ENCODE results near the gene MYO10.
"Not testable (repeated sequence)": the region's sequence is repeated elsewhere in the genome, so short reads cannot be mapped to it uniquely, and the experiment has no call there.

MYO10 gene

DNA sequence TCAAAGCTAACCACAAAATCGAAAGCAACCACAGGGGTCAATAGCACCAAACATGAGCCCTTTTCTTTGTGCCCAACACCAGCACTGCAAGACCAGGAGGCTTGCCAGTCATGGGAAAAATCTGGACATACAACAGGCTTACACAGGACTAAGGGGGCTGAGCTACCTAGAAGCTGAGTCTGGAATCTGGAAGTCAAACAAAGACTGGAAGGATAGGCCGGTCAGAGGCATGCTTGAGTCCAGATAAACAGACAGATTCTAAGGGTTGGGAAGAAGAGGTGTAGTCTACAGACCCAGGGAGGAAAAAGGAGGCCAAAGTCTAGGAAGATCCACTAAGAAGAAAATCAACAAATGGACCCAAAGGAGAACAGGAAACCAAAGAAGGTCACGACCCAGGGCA, 73.3 kb downstream of the MYO10 start:
- DNase-seq (ENCODE audit: low read depth), result no peak

DNA sequence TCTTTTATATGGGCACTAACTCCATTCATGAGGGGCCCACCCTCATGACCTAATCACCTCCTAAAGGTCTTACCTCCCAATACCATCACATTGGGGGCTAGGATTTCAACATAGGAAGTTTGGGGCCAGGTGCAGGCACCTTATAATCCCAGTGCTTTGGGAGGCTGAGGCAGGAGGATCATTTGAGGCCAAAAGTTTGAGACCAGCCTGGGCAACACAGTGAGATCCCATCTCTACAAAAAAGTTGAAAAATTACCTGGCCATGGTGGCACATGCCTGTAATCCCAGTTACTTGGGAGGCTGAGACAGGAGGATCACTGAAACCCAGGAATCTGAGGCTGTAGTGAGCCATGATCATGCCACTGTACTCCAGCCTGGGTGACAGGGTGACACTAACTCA, 76.7 kb downstream of the MYO10 start:
- no peak for DNase-seq (ENCODE audit: low read depth)

DNA sequence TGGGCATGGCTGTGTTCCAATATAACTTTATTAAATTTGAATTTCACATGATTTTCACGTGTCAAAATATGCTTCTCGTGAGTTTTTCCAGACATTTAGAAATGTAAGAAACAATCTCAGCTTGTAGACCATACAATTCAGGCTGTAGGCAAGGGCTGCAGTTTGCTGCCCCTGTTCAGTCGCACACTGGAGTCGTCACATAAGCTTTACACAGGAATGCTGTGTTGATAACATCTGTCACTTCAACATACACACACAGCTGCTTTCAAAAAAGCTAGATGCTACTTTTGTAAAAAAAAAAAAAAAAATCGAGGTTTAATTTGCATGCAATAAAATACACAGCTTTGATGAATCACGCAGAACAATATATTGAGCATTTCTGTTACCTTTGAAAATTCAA, 77.9 kb downstream of the MYO10 start:
- no peak for DNase-seq (ENCODE audit: low read depth)

DNA sequence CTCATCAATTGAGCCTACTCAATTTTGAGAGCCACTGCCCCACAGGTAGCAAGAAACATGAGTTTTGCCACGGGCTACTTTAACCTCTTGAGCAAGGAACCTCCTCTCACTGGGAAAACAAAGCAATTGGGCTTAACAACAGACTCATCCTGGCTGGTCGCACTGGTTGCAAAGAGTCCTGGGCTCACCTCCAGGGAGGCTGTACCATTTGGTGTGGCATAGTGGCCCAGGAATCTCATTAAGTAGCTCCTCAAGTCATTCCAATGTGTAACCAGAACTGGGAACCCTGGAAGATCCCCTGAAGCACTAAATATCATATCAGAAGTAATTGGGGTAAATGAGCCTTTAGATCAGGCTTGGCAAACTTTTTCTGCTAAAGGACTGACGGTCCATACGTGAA, 78.5 kb downstream of the MYO10 start:
- no peak for DNase-seq (ENCODE audit: low read depth)

DNA sequence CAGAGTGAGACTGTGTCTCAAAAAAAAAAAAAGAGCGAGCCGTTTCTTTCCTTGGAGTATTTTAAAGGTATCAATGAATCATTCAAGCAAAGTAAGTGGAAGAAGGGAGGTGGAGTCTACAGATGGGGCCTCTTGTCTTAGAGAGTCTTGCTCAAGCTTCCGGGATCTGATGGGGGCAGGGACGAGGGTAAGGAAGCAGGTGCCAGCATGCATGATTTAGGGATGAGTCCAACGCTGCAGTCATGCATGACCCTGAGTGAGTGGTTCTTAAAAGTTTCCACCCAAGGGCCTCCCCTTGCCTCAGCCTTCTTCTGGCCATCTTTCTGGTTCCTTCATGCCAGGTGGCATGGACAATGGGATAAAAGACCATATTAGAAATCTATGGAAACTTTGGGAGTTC, 79.6 kb downstream of the MYO10 start:
- no peak for DNase-seq (ENCODE audit: low read depth)

DNA sequence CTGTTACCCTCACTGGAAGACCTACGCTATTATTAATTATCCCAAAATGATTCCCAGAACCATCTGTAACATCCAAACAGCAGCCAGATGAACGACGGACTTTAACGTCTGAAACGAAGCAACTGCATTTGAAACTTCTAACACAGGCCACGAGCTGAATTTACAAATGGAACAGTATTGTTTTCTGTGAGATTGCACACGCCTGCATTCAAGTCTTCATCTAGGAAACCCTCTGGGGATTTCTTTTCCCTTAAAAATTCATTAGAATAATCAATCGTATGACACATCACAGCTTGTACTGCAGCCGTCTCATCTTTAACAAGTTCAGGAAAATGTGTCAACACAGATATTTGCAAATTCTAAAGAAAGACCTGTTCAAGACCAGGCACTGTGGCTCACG, 80.2 kb downstream of the MYO10 start:
- no peak for DNase-seq (ENCODE audit: low read depth)

DNA sequence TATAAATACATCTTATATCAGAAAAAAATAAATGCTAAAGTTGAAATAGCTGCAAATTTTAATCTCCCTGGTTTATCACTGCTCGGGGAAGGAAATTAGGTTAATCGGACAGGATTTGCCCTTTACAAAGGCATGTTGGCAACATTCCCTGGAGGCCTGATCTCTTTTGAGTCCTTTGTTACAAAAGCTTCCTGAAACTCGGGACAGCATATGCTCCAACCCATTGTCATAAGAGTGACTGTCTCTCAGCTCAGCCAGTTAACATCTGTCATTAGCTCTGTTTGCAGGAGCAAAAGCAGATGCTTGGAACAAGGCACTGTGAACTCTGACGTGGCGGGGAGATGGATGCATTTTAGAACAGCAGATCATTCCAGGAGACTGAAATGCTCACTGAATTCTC, 80.6 kb downstream of the MYO10 start:
- no peak for DNase-seq (ENCODE audit: low read depth)

DNA sequence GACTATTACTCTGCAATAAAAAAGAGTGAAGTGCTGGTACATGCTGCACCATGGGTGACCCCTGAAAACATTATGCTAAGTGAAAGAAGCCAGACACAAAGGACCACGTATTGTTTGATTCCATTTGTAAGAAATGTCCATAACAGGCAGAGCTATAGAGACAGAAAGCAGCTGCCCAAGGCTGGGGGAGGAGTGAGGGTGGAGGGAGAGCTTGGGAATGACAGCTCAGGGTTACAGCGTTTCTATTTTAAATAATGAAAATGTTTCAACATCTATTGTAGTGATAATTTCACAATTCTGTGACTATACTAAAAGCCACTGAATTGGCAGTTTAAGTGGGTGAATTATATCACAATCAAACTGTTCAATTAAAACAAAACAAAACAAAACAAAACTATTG, 81.7 kb downstream of the MYO10 start:
- DNase-seq (ENCODE audit: low read depth), result no peak

DNA sequence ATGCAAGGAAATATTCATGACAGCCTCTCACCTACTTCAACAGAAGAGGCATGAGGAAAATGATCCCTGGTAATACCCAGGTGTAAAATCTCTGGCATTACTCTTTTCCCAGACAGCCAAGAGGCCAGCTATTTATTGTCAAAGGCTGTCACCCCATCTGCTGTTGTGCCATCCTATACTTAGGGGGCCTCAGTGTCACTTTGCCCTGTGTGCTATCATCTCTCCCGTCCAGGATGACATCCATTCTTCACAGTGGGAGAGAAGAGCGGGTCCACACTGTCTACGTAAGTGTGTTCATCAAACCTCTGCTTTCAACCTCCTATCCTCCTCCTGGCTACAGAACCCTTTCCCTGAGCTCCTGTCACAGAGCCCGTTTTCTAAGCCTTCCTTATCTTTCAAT, 82.6 kb downstream of the MYO10 start:
- no peak for DNase-seq (ENCODE audit: low read depth)

DNA sequence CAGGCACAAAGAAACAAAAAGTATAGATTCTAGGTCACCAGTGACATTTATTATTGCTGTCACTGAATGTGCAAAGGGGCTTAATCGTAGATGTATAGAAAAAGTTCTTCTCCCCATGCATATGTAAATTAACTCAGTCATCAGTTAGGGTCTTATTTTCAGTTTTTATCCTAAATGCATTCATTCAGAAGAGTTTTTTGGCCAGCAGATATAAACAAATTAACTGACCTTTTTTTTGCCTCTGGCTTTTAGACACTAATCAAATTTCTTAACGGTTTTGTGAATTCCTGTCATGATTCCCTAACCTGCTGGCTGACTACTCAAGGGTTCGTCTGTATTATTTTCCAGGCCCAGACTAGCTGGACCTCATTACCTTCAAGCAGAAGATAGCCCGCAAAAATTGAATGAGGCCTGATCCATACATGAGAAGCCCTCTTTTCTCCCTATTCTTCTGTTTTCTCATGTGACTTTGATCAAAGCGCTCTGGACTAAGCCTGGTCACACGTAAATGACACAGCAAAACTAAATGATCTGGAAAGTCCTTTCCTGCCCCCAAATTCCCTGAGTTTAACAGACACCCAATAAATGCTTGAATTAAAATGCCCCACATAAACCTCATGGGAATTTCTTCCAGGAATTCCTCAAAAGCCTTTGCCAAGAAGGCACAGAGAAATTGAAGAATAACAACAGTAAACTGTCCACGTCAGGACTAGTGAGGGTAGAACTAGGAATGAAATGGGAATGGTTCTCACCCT, 83.7 kb downstream of the MYO10 start:
- no peak for DNase-seq (ENCODE audit: low read depth)

DNA sequence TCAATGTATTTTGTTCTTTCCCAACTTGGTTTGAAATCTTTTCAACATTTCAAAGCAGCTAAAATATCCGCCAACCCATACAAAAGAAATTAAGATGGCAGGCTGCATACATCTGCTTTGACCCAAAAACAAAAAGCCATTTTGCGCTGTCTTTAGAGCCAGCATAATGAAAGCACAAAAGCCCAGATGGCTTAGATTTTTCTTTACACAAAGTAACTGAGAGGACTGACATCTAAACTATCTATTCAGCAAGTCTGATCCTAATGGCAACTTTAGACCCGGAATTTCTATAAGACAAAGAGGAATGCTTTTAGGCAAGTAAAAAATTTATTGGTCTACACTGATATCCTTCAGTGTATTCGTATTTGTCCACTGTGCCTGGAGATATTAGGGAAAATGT, 86.3 kb downstream of the MYO10 start:
- no peak for DNase-seq (ENCODE audit: low read depth)

DNA sequence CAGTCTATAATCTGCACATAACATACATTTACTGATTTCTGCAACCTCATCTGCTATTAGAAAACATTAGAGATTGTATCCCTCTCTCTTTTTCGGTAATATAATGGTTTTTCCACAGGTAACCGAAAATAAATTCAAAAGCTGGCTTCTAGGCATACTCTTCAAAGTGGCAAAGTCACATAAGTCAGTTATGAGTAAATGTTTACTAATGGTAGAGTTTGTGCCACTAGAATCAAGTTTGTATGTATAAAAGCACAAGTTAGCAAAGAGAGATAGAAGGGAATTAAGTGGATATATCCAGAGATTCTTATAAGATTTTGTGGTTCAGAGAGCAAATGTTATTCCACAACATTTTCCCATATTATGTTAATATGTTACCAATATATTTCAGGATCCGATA, 86.9 kb downstream of the MYO10 start:
- no peak for DNase-seq (ENCODE audit: low read depth)

DNA sequence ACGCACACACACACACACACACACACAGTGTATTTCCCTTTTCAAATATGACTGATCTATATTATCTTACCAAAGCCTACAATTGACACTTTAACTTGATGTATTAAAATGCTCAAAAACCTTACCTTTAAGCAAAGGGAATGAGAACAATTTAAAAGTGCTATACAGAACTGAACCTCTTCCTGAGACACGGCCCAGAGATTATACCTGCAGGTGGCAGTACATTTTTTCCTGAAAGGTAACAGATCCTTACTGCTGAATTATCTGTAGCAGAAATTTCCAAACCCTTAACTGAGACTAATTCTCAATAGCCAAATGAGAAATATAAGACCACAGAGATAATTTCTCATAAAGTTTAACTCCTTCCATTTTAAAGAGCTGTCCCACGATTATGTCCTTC, 91.1 kb downstream of the MYO10 start:
- no peak for DNase-seq (ENCODE audit: low read depth)

DNA sequence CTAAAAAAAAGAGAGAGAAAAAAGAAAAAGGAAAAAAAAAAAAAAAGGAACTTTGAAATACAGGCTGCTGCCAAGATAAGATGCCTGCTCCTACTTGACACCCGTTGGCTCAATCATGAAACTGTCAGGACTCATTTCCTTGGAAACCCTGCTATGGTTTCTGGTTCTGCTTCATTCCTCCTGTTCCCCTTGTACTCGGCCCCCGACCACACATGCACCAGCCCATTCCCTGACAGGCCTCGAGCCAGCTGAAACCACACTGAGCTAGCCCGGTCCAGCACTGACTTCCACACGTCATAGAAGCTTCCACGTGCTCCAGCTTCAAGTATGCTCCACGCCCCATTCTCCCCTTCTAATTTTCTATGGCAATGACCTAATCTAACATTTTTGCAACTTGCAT, 93.2 kb downstream of the MYO10 start:
- DNase-seq (ENCODE audit: low read depth), result no peak

DNA sequence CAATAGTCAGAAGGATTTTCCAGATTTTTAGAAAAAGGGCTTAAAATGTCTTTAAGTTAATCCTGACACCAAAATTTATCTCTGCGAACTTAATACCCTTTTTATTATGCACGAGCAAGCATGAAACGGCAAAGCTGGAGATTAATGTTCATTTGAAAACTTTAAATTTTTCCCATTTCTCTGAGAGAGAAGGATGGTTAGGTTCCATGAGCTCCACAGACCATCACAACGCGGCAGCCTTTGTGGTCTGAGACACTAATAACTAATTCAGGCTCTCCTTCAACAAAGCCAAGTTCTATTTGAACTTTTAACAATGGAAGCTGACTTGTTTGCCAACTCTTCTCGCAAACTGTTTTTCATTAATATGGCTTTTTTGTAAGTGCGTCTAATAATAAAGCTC, 94.7 kb downstream of the MYO10 start:
- DNase-seq (ENCODE audit: low read depth), result no peak

DNA sequence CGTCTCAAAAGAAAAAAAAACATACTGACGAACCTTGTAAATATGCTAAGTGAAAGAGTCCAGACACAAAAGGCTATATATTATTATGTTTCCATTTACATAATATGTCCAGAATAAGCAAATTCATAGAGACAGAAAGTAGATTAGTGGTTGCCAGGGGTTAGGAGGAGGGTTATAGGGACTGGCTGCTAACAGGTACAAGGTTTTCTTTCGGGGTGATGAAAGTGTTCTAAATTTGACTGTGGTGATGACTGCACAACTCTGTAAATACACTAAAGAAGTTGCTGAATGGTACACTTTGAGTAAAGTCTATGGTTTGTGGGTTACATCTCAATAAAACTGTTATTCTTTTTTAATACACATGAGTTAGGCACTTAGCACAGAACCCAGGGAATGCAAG, 98.8 kb downstream of the MYO10 start:
- no peak for DNase-seq (ENCODE audit: low read depth)

DNA sequence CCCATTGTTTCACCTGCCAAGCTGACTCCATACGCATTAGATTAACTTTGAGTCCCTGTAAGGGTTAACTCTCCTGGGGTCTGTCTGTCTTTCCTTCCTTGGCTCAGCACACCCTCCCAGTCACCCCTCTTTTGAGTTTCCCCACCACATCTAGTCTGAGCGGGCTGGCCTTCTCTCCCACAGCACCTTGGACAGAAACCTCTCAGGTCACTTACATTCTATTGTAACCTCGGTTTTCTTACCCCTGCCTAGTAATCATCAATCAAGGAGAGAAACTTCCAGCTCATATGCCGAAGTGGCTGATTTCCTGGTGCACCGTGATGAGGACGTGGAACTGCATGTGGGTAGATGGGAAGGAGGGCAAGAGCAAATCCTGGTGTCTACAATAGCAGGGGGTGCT, 102.1 kb downstream of the MYO10 start:
- no peak for DNase-seq (ENCODE audit: low read depth)

DNA sequence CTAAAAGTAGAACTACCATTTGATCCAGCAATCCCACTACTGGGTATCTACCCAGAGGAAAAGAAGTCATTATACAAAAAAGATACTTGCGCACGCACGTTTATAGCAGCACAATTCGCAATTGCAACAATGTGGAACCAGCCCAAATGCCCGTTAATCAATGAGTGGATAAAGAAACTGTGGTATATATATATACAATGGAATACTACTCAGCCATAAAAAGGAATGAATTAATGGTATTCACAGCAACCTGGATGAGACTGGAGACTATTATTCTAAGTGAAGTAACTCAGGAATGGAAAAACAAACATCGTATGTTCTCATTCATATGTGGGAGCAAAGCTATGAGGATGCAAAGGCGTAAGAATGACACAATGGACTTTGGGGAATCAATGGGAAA, 104.8 kb downstream of the MYO10 start:
- DNase-seq (ENCODE audit: low read depth), result not testable (repeated sequence)

DNA sequence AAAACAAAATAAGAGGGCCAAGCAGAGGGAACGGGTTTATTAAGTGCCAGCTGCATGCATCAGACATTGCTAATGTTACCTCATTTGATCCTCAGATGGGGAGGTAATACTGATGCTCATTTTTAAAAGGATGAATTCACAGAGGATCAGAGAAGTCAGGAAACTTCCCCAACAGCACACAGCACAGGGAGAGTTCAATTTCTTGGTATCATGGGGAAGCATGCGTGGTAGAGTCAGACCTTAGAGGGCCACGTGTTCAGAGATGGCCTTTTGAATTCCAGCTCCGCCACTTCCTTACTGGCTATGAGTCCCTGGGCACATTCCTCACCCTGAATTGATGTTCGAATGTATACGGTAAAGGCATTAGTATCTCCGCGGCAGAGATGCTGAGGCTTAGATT, 108.3 kb downstream of the MYO10 start:
- DNase-seq (ENCODE audit: low read depth), result no peak

DNA sequence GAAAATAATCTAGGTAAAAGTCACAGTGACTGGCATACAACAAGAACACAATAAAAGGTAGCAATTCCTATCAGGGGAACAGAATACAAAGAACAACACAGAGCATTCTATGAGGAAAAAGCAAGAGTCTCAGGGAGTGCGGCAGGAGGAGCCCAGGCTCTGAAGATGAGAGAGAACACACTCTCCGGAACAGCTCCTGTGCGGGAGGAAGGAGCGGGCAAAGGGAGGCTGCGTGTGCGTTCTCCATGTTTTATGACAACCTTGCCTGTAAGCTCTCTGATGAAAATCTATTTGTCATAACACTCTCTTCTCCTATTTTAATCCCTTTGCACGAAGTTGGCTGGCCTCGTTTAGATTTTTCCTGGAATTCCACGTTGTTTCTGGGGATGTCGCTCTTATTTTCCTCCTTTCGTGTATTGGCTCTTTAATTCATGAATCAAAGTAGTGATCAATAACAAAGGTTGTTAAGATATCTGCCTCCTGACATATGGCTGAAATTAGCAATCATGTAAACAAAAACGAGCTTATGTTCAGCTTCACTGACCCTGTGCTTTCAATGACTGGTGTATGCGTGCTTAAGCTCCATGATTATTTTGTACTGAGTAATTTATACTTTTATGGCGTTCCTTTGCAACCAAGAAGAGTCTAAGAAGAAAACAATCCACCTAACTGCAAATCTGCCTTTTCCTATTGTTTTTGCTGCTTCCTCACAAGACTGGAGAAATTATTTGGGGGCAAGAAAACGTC, 109.5 kb downstream of the MYO10 start:
- no peak for DNase-seq (ENCODE audit: low read depth)

DNA sequence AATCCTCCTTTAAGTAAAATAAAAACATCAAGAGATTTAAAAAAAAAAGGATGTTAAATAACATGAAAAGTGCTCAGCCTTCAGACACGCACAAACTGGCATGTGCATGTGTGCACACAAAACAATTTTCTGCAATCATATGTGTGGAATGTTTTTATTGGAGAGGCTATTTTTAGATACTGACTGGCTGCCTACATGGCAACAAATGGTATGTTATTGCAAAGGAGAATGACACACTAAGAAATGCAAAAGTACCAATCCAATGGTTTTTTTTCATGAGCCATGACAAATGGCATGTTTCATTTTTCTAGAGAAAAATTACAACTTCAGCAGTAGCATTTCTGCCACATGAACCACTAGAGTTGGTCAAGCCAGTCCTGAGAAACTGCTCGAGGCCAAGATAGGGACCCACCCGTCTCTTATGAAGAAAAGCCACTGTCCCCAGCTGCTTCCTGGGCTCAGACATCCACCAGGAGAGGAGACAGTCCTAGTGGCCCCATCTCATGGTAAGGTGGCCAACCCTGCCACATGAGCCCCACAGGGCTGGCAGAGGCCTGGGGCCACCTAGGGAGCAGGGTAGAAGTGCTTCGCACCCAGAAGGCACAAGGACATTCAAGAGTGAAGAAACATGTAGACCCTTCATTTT, 116.4 kb downstream of the MYO10 start:
- DNase-seq (ENCODE audit: low read depth), result no peak

DNA sequence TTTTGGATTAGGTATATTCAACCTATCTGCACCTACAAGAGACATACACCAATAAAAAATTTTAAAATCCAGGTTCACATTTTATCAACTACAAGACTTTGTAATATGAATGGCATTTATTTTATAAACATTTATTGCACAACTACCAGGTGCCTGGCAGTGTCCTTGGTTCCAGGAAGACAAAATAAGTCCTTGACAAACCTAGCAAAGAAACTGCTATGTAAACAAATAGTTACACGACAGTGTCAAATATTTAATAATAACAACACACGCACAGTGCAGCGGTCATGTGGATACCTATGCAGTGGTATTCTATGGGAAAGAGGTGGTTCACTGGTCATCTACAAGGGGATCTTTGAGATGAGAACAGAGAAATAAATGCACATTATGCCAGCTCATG, 120.7 kb downstream of the MYO10 start:
- no peak for DNase-seq (ENCODE audit: low read depth)

DNA sequence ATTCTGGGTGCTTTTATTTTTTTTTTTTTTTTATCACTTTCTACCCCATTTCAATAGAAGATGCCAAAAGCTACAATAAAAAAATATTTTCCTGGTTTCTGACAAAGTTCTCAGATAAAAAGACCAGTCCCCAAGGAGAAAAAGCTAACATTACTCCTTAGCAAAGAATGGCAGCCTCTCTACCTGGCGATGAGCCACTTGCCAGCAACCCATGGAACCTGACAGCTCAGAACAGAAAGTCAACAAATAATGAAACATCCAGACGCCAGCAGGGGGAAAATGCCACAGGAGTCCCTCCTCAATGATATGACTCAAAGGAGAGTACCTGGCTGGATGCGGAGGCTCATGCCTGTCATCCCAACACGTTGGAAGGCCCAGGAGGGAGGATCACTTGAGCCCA, 123.2 kb downstream of the MYO10 start:
- DNase-seq (ENCODE audit: low read depth), result no peak
